Stimulated activated CD8-positive, alpha-beta memory T cell treated with anti-CD3 and anti-CD28 coated beads, Interleukin-2, amount 100 ng/mL, for 1 hour (primary cell): Measurements from ENCODE around the gene CREBL2.
"Not testable (repeated sequence)": the region's sequence is repeated elsewhere in the genome, so short reads cannot be mapped to it uniquely, and the experiment has no call there.

Experiments used
- DNase-seq, 2 donors: peaks; one replicate each; pipeline ENCODE4 v3.0.0-alpha.2; 2020; ENCODE audit warnings: low read depth in 2 of 2

The CREBL2 gene

DNA sequence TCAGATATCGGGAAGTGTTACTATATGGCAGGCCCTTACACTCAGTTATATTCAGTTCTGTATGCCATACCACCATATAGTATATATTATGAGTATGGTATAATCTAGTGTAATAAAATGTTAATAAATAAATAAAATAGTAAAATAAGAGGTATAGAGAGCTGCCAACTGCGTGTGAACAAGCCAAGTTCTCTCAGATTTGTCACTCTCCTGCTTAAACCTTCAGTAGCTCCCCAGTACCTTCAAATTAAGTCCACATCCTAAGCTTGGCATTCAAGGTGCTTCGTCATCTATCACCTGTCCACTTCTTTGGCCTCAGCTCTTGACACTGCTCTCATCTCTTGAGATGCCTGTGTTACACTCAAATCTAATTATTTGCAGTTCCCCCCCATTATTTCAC, 12.8 kb upstream of the CREBL2 start:
- DNase-seq, result no peak

DNA sequence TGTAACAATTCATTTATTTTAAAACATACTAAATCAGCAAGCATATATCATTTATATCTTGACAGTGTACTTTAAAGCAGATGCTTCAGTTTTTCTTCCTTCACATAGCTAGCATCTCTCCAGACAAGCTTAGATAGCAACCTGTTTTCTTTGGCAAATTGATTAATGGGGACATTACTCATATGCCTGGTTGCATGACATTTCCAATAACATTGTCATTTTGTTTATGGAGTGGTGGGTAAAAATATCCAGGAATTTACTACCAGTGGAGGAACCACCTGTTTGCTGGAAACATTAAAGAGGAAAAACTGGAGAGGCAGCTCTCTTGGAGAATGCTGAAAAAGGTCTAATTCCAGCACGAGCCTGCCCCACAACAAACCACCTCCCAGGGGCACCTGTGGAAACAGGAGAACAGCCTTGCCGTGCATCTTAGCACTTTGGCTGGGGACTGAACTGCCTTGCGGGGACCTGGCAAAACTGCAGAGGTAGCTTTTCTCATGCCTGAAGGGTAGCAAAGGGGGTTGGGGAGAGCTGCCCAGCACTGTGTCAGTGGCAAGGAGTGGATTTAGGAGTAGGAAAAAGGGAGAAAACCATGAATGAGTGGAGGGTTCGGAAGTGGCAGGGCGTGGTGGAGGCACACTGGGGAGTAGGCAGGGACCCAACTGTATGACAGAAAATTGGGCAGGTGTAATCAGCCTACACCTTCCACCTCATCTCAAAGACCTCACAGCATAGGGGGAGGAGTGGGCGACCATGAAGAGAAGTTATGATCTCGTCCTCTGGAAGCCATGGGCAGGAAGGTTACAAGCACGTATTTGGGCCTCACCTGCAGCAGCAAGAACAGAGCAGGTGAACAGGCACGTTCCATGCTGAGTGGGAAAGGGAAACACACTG, 11.7 kb upstream of the CREBL2 start:
- no peak for DNase-seq

DNA sequence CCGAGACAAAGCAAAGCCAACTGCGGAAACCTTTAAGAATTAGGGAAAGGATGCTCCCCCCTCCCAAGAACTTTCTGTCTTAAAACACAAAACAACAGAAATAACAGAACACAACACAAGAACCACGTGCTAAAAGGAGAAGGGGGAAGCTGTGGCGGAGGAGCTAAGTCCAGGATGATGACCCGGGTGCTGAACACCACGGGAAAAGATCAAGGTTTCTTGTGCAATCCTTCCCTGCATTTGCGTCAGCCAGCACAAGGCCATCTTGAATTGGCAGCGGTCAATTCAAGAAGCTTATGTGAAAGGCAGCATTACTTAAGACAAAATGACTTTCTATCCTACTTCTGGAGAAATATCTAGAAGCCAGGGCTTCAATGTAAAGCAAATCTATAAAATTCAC, 11.0 kb upstream of the CREBL2 start:
- DNase-seq, result no peak

DNA sequence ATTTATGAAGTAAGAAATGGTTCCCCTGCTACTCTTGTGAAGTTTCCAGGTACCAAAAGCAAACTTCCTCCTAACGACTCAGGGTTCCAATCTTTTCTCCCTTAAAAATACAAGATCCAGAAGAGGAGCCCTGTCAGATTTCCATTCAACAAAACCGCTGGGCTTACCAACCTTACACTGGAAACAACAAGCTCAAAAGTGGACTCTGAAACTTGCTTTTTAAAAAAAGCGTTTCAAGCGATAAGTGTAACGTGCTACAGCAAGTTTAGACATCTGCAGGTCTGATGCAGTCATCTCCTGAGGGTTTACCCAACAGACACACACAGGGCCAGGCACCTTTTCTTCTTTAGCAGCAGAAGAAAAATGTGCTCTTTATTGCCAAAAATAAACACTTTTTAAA, 6.9 kb upstream of the CREBL2 start:
- no peak for DNase-seq

DNA sequence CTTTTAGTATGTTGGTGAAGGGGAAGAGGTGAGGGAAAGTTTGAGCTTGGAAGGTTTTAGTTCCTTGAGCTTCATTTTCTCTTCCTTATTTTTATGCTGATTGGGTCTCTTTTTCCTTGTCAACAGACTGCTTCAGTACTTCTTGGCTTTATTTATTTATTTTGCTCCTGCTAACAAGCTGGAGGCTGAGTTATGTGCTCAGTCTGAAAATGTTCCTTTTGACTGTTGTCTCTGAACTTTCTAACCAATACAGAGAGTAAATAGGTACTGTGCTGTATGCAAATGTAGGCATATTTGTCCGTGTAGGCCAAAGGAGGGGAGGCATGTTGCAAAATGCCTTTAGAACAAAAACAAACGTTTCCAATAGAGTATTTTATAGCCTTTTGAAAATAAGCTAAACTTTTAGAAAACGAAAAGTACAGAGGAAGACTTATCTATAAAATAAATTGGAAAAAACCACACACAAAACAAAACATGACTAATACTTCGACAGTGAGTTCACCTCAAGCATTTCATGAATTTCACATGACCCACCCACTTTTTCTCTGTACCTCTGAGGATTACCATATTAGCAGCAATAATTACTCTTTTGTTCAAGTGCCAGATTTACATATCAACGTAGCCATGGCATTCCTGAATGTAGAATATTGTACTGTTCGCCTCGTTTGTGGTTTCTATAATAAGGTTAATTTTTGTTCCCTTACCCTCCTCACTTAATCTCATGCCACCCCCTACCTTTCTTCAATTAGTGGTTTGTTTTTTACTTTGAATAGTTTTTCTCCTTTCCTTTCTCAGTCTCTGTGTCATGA, 4.7 kb upstream of the CREBL2 start:
- no peak for DNase-seq

DNA sequence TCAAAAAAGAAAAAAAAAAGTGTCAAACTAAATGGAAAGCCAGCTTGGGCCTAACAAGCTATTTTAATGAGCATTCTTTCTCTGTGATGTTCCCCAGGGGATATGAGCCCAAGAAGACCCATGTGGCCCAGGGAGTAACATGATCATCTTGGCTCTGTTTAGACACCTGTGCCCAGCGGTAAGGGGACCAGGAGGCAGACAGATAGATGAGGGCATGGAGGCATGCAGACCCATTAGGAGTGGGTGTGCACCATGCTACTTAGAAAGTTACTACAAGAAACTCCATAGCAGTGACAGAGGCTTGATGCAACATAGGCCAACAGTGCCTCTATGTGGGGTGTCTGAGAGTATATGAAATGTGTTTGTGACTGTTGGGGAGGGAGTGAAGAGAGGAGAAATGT, 3.1 kb upstream of the CREBL2 start:
- no peak for DNase-seq

DNA sequence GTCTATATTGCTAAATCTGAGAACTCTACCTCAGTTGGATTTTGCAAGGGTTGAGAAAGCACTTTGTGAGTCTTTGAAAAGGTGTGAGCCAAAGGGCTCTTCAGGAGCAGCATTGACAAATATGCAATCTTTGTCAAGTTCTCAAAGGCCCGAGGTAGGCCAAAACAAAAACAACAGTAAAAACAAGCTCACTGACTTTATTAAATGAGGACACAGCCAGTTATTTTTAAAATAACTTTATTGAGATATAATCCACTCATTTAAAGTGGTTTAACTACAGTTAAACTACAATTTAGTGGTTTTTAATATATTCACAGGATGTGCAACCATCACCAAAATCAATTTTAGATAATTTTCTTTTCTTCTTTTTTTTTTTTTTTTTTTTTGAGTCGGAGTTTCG, 2.0 kb upstream of the CREBL2 start:
- DNase-seq, result no peak

DNA sequence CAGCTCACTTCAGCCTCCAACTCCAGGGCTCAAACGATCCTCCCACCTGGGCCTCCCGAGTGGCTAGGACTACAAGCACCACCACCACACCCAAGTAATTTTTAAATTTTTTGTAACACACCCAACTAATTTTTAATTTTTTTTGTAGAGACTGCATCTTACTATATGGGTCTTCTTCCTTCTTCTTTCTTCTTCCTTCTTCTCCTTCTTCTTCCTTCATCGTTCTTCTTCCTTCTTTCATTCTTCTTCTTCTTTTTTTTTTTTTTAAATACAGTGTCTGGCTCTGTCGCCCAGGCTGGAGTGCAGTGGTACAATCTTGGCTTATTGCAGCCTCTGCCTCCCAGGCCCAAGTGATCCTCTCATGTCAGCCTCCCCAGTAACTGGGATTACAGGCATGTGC, 965 bp upstream of the CREBL2 start:
- no peak for DNase-seq

DNA sequence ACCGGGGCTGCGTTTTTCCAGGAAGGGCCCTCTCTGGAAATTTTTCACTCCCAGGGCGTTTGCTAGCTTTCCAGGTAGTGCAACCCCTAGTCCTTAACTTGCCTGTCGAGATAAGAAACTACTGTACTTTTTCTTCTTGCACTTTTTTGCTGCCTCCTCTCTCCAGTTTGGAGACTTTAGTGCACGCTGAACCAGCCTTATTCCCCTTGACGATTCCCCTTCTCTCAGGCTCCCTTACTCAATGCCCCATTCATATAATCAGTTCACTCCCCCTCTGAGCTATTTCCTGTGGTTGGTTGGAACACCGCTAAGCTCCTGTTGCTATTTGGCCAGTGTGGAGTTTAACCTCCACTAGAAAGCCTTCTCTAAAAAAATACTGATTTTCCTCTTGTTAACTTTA, 682 bp downstream of the CREBL2 start:
- DNase-seq, result no peak

DNA sequence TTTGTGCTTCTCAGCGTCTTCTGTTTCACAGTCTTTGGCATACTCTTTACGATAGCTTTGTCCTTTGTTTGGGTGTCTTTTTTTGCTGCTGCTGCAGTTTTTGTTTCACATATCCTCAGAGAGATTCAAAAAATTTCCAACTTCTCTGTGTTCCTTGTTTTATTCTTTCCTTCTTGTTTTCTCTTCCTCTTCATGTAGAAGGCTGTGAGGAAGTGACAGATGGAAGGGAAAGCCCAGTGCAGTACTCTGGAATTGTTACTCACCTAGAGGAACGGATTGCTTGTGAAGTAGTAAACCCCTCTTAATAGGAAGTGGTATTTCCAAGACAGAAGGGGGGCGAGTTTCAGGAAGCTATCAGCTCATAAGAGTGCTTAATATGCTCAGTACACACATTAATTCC, 1.7 kb downstream of the CREBL2 start:
- no peak for DNase-seq

DNA sequence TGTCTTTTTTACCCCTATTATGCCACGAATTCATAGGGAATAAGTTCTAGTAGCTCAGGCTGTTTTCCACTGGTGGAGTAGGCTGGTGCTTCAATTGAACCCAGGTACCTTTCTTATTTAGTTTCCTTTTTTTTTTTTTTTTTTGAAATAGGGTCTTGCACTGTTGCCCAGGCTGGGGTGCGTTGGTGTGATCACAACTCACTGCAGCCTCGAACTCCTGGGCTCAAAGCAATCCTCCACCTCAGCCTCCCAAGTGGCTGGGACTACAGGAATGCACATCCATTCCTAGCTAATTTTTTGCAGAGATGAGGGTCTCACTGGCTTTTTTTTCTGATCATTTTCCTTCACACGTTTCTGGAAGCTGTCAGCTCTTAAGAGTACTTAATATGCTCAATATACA, 2.7 kb downstream of the CREBL2 start:
- DNase-seq, result no peak

DNA sequence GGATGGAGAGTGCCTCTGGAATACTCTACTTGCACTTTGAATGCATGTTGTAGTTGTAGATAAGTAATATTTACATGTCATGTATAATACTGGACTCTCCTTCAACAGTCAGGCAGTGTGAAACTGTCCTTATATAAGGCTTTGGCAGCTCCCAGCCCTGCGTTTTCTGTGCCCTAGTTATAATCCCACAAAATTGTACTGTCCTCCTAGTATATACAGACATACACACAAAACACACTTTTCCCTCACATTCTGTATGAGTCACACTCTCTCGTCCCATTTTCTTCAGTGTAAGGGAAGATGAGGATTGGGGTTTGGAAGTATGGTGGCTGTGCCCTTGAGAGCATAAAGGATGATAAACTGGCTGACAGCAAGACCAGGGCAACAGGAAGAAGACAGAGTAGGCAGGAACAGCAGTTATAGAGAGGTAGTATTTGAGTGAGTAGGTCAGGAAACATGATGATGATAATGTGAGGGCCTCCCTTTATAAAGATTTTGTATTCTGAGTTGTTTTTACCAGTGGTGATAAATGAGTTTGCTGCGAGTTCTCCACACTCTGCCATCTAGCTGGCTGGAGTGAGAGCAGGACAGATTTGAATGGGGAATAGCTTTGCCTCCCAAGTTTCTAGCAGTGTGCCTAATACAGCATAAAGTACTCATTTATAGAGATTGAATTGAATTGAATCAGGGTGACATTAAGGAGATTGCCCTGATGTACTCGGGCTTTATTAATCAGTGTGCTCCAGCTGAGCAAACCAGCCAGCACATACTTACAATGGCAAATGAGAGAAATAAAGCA, 5.0 kb downstream of the CREBL2 start:
- DNase-seq, result no peak

DNA sequence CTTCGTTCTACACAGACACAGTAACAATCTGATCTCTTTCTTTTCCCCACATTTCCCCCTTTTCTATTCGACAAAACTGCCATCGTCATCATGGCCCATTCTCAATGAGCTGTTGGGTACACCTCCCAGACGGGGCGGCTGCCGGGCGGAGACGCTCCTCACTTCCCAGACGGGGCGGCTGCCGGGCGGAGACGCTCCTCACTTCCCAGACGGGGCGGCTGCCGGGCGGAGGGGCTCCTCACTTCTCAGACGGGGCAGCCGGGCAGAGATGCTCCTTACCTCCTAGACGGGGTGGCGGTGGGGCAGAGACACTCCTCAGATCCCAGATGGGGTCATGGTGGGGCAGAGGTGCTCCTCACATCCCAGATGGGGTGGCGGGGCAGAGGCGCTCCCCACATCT, 6.4 kb downstream of the CREBL2 start:
- DNase-seq, result not testable (repeated sequence)

DNA sequence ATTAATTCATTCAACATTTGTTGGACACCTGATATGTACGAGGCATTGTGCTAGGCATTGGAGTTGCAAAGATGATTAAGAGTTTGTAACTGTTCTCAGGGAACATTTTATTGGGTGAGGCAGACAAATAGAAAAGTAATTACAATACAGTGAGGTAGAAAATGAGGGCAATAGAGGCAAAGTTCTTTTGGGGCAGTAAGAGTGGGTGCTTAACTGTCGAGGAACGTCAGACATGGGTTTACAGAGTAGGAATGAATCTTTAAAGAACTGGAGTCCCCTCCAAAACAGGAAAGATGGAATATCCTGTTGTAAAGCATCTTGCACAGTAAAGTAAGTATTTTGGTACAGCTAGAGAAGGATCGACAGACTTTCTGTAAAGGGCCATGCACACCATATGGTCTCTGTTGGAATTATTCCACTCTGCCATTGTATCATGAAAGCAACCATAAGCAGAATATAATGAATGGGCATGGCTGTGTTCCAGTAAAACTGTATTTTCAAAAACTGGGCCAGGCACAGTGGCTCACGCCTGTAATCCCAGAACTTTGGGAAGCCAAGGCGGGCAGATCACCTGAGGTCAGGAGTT, 9.1 kb downstream of the CREBL2 start:
- no peak for DNase-seq

DNA sequence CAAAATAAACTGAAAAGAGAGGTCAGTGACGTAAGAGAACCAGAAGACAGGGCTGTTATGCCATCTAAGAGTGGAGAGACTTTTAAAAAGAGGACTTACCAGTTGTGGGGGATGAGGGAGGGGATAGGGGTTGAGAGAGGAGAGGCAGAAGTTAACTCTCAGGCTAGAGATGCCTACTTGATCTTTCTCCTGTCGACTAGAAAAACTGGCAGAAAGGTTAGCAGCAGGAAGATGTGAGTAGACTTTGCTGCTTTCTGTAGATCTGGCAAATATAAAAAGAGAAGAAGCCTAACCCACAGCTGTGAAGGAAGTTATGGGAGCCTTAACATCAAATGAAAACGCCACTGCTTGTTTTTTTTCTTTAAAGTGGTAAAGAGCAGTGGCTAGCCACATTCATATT, 10.7 kb downstream of the CREBL2 start:
- no peak for DNase-seq

DNA sequence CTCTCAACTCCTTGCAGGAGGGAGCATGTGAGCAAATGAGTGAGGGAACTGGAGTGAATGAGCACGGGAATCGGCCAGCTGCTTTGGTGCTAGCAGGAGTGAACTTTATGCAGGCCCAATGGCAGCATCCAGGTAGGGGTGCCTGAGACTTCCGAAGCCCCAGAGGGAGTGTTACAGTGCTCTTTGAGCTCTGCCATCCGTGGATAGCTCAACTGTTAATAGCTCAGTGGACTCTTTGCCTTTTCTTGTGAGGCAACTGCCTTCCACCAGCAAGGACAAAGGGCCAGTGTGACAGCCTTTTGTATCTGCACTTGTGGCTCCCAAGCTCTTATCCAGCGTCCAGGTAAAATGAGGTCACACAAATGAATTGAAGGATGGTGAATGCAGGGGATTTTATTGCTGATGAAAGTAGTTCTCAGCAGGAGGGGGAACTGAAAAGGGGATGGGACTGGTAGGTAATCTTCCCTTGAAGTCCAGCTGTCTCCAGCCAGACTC, 12.9 kb downstream of the CREBL2 start:
- no peak for DNase-seq

DNA sequence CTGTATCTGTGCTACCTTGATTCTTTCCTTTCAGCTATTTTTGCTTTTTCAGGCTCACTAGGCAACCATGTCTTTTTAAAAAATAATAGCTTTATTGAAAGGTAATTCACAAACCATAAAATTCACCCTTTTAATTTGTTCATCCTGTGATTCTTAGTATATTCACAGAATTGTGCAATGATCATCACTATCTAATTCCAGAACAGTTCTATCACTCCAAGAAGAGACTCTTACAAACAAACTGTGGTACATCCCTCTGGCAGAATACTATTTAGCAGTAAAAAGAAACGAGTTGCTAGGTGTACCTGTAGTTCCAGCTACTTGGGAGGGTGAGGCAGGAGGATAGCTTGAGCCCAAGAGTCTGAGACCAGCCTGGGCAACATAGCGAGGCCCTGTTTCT, 14.8 kb downstream of the CREBL2 start:
- no peak for DNase-seq

DNA sequence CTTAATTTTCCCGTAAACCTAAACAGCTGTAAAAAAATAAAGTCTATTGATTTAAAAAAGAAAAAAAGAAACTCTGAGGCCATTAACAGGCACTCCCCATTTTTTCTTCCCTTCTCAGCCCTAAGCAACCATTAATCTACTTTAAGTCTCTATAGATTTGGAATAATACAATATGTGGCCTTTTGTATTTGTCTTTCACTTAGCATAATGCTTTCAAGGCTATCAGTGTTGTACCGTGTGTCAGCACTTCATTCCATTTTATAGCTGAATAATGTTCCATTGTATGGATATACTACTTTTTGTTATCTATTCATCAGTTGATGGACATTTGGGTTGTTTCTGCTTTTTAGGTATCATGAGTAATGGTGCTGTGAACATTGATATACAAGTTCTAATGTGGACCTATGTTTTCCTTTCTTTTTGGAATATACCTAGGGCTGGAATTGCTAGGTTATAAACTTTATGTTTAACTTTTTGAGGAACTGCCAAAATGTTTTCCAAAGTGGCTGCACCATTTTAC, 15.7 kb downstream of the CREBL2 start:
- no peak for DNase-seq

DNA sequence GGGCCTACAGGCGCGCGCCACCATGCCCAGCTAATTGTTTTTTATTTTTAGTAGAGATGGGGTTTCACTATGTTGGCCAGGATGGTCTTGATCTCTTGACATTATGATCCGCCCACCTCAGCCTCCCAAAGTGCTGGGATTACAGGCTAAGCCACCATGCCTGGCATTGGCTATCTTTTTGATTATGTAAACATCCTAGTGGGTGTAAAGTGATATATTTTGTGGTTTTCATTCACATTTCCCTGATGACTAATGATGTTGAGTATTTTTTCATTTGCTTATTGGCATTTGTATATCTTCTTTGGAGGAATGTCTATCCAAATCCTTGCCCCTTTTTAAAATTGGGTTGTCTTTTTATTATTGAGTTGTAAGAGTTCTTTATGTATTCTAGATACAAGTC, 16.3 kb downstream of the CREBL2 start:
- no peak for DNase-seq

DNA sequence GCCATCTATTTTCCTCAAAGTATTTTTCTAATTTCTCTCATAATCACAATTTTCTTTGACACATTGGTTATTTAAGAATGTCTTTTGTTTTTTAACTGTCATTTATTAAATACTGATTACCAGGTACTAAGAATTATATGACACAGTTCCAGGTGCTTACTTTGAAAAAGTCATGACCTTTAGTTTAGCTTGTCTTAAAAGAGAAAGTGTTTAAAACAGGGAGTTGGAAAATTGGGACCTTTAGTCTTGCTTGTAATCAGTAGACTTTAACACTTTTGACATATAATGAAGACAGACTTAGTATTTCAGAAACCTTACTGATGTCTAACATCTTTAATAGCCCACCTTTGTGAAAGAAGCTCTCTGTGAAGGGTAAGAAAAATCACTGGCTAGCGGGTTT, 19.2 kb downstream of the CREBL2 start:
- no peak for DNase-seq

DNA sequence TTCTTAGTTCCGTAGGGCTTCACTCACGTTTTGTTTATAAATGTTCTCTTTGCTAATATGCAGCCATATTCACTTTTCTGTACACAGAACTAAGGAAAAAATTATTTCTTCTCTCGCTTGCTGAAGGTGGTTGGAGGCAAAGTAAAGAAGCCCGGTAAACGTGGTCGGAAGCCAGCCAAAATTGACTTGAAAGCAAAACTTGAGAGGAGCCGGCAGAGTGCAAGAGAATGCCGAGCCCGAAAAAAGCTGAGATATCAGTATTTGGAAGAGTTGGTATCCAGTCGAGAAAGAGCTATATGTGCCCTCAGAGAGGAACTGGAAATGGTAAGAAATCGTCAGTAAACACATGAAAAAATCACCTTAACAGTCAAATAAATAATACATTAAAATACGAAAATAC, 24.0 kb downstream of the CREBL2 start:
- DNase-seq, result no peak

DNA sequence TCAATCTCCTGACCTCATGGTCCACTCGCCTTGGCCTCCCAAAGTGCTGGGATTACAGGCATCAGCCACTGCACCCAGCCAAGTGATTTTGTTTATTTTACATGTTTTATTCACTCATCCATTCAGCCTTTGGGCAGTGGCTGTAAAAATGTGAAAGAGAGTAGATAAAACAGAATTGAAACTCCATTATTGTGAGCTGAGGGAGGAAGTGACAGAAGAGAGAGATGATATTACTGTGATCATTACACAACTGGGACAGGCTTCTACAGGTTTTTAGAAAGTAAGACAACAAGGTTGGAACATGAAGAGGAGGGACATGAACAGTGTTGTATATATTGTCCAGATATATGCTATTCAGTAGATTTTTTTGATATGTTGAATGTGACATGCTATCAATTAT, 25.0 kb downstream of the CREBL2 start:
- DNase-seq, result no peak
